GM18861 (cell line): ENCODE results near the gene ROBO1.

Experiments
- ATAC-seq: cut with Tn5 transposase; IDR thresholded peaks from one replicate; pipeline ENCODE4 v1.9.1; 2021; ENCODE audit not compliant: unreplicated experiment

ROBO1 gene

DNA sequence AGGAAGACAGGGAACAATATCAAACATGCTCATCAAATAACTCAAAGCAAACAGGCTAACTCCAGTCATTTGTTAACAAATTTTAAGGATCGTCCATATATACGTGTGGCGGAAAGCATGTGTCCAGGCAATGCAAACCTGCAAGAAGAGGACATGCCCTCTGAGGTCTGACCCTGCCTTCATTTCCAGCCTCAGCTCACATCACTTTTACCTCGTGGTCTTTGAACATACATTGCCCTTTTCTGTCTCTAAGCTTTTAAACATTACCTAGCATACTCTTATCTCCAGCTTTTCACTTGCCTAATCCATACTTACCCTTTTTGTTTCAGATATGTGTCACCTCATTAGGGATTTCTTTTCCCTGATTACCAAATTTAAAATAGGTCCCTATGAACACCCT lies 944.4 kb downstream of the ROBO1 start:
- no peak for ATAC-seq

DNA sequence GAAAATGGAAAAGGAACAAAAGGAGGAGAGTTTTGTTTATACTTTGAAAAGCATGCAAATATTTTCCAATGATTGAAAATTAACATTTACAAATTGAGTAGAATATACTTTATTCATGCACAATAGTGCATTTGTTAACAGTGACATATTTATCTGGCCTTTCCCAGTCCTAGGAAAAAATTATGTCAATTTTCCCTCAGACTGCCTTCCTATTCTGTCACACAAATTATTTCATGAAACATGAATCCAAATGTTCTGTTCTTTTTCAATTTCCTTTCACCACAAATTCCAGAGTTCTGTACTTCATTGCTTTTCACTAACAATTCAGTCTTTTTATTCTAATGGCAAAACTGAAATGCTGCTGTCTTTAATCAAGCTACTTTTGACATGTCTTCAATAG lies 945.1 kb downstream of the ROBO1 start:
- ATAC-seq: no peak

DNA sequence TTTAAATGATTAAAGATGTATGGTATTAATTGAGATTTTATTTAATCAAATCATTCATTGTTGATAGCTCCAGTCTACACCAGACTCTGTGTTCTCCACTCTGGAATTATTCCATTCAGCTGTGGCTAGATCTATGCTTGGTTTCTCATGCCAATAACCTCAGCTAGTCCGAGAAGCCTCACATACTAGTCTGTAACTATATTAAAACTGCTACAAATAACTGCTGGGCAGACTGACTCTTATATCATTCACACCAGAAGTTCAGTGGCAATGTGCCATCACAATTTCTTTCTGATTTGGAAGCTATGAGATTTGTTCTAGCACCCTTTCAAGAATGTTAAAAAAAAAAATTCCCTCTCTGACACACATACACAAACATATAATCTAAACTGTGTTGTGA lies 947.3 kb downstream of the ROBO1 start:
- no peak for ATAC-seq

DNA sequence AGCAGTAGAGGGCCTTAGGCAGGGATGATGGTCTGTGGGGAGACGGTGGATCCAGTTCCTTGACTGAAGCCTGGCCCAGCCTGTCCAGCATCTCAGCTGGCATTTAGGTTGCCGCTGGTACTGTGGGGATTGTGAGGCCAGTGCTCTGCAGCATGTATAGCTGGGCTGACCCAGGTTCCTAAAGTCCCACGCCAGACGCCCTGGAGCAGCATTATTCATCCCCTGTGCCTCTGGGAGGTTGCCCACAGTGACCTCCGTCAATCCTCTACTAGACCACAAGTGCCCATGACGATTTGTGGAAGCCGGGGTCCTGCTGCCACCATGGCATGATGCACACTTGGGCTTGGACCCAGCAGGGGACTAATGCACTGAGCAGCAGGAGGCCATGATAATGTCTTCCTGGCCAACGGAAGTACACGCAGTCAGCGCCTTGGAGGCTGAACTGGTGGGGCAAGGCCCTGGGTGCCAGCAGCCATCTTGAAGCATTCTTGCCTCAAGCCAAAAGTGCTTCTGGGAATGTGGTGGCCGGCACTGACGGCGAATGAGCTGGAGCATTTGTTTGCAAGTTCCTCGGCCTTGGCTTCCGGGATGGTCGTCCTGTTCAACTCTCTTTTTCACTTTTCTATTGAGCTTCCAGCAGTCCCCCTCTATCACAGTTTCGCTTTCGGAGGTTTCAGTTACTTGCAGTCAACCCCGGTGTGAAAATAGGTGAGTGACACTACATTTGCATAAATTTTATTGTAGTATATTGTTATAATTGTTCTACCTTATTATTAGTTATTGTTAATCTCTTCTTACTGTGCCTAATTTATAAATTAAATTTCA lies 949.4 kb downstream of the ROBO1 start:
- no peak for ATAC-seq

DNA sequence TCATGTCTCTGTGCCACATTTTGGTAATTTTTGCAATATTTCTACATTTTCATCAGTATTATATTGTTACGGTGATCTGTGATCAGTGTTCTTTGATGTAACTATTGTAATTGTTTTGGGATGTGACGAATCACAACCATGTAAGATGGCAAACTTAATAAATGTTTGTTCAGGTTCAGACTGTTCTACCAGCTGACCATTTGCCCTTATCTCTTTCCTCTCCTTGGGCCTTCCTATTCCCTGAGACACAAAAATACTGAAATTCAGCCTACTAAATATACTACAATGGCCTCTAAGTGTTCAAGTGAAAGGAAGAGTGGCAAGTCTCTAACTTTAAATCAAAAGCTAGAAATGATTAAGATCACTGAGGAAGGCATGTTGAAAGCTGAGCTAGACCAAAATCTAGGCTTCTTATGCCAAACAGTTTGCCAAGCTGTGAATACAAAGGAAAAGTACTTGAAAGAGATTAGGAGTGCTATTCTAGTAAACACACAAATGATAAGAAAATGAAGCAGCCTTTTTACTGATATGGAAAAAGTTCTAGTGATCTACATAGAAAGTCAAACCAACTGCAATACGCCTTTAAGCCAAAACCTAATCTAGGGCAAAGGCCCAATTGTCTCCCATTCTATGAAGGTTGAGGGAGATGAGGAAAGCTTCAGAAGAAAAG lies 952.8 kb downstream of the ROBO1 start:
- no peak for ATAC-seq

DNA sequence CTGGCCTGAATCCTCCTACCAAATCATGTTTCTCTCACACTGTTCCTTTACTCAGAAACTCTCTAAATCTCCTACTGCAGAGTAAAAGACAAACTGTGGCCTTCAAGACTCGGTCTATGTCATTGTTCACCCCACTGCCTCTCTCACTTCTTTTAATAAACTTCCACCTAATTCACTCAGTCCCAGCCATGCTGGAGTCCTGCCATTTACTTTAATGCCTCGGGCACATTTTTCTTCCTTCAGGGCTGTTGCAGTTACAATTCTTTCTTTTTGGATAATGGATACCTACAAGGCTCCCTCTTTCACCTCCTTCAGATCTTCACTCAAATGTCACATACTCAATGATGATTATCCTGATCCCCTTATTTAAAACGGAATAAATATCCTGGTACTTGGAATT lies 955.6 kb downstream of the ROBO1 start:
- no peak for ATAC-seq

DNA sequence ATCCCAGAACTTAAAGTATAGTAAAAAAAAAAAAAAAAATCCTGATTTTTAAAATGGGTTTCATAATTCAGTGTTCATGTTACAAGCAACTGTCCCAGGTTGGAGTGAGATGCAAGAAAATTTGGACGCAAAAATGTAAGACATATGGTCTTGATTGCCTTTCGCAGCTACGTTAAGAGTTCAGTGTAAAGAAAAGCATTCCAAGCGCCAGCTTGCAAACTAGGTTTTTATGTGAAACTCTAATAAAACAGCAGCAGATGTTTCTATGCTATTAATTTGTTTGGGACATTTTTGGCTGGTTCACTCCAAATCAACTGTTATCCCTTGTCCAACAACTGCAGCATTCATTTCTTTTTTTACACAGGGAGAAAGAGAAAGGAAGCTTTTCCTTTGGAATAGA lies 957.8 kb downstream of the ROBO1 start:
- ATAC-seq: no peak

DNA sequence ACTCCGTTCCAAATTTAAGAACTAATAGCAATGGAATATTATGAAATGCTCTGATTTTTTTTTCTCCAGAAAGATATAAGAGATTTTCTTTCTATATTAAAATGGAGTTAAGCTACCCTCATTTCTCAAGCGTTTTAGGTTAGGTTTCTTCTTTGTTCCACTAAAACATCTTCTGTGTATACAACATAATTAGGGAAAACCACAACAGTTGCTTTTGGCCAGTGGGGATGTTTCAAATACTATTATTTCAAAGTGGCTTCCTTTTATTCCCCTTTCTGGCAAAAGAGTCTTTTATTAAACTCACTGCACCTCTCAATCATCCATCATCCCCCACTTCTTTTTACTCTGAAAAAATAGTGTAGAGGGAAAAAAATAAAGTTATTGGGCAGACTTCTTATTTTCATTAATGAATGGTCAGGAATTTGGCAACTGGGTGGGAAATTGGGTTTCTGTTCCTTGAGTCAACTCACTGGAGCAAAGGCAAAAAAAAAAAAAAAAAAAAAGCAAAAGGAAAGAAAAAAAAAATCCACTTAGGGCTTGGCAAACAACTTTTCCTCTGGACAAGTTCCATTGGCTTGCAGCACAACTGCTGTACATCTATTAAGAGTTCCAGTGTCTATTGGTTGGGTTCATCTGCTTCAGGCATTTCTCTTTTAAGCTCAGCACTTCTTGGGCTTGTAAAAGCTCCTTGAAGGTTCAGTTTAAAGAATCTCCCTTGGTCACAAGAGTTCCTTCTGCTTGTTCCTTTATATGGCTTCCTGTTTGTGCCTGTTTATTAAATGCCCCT lies 963.4 kb downstream of the ROBO1 start:
- no peak for ATAC-seq

DNA sequence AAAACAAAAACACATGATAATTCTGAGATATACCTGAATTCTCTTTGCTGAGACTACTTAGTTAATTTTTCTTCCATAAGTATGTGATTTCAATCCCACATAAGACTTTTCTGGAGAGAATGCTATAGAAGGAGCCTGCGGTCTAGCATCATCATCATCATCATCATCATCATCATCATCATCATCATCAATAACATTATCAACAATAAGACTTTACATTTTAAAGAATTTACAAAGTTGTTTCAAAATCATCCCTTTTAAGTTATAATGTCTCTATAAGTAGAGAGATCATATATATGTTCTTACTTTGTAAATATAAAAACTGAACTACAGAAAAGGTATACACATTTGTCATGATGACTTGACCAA lies 965.3 kb downstream of the ROBO1 start:
- ATAC-seq: no peak

DNA sequence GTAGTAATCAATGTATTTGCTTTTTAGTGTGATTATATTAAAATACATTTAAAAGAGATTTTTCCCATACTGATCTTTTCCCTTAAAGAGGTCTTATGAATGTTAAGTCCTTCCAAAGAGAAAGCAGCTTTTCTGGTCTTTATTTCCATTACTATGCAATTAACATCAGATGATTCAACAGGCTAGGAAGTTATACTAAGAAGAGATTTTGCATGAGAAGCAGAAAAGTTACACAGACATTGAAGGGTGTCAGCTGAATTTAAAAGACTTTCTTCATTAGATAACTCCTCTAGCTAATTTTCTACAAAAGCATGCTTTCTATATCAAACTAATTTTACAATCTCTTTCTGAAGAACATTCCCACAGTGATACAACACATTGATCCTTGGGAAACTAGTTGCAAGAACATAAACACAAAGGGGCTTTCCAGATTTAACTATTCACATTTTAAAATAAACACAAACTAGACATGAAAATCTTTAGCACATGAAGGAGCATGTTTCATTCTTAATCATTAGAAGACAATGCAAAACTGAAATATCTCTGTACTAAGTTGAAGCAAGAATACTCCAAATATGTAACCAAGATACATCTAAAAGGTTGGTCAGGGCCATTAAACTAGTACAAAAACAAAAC lies 965.8 kb downstream of the ROBO1 start:
- no peak for ATAC-seq

DNA sequence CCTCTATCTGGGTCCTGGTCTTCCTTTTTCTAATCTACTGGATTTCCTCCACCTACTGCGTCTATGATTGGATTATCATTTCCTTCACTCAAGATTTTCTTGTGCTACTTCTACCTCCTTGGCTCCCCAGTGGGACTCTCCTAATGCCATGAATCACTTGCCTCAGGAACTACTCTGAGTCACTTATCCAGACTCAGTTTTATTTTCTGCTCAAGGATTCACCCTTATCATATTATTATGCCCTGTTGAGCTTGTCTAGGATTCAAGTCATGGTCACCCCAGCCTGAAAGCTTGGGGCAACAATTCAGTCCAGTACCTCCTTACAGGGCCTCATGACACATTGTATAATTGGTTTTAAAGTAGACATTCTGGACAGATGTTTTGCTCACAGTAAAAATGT lies 968.1 kb downstream of the ROBO1 start:
- no peak for ATAC-seq

DNA sequence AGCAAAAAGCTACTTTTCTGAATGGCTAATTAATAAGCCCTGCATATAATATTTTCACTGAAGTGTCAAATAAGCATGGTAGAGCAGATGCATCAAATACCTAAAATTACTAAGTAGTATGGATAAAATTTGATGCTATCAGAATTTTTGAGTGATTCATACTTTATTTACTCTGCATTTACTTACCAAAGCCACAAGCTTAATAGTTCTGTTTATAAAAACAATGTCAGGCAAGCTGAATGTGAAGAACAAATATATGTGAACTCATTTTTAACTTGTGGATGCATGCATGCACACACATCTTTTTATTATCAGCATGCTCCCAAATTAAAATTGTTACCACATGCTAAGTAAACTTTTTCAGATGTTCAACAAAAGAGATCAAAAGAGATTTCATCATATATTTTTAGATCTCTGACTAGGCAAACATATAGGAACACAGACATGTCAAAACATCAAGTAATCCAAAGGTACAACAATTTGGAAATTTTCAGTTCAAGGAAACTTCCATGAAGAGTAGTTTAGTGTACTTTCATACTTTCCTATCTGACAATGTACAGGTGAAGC lies 969.4 kb downstream of the ROBO1 start:
- ATAC-seq: no peak

DNA sequence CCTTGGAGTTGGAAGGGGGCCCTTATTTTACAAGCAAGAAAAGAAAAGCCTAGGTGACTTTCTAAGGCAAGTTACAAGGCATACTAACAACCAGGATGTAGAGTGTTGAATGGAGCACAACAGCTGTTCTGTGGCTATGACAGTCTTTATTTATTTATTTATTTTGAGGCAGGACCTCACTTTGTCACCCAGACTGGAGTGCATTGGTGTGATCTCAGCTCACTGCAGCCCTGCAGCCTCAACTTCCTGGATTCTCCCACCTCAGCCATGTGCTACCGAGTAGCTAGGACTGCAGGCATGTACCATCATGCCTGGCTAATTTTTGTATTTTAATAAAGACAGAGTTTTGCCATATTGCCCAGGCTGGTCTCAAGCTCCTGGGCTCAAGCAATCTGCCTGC lies 973.4 kb downstream of the ROBO1 start:
- ATAC-seq: no peak

DNA sequence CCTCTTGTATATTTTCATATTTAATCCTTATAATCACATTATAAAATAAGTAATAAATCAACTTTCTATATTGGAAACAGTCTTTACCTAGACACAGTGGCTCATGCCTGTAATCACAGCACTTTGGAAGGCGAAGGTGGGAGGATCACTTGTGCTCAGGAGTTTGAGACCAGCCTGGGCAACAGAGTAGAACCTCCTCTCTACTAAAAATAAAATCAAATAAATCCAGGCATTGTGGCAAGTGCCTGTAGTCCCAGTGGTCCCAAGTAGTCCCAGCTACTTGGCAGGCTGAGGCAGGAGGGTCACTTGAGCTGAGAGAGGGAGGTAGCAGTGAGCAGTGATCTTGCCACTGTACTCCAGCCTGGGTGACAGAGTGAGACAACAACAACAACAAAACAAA lies 975.1 kb downstream of the ROBO1 start:
- ATAC-seq: no peak

DNA sequence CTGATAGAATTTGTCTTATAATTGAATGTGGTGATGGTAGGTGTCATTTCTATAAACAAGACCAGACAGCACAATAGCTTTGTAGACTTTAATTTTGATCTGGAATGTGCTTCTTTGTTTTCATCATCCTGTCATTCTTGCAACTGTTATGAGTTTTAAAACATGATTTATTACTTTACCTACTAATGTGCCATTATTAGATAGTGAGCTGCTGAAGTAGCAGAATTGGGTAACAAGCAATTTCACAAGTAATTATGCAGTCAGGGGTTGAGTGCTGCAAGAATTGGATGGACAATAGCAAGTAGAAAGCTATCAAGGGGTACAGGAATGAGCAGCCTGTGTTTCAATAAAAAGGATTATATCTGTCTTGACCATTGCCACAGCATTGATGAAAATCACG lies 975.6 kb downstream of the ROBO1 start:
- ATAC-seq: no peak

DNA sequence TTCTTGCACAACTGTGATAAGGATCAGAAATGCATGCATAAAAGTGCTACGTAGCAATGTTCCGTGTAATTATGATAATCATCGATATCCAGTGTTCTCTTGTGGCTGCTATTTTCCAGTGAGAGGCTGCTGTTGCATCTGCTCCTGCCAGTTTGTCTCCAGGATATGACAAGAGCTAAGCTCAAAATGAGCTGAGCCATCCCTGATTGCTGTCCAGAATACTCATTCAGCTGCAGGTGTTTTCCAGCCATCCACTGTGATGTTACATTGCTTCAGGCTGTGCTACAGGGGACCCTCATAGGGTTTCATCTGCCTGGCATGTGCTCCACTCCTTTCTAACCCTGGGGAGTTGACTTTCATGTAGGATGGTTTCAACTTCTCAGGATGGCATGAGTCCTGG lies 976.0 kb downstream of the ROBO1 start:
- no peak for ATAC-seq

DNA sequence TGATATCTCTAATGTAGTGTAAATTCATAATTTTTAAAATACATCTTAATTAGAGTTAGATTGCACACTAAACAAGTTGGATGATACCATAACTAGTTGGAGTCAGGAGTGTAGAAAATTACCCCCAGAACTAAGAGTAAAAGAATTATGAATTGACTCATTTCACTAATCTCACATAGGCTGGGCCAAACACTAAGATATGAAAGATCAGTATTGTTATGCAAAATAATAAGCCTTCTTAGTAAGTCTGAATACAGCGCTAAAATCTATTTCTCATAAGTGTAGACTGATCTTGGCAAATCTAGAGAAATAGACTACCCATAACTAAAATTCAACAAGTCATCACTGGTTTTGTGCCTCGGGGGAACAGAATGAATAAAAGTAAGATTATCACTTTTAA lies 979.0 kb downstream of the ROBO1 start:
- no peak for ATAC-seq

DNA sequence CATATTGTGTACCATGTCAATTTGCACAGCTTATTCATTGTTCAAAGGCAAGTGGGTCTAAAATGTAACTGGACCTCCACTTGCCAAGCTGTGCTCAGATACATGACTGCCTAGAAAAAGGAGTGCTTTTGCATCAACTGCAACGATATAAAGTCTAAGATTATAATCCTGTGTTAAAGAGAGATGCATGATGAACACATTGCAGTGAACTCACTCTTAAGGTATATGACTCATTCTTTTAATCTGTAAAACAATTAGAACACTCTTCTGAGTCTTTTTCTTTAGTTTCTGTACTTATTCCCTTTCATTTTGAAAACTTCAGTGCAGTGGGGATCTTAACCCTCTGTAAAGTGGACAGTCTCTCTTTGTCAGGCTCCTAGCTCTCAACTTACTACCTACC lies 982.8 kb downstream of the ROBO1 start:
- ATAC-seq: no peak

DNA sequence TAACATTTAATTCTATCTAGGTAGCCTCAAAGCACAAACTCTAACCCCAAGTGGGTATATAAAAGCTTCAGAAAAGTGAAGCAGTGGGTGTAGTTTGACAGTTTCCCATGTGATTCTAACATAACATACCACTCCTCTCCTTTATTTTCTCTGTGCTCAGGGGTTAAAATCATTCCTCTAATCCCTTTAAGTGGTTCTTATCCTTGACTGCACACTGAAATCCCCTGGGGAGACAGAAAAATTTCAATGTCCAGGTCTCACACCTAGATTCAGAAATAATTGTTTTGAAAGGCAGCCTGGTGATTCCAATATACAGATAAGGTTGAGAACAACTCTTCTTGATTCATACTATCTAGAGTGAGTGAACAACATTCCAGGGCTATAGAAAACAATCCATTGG lies 986.4 kb downstream of the ROBO1 start:
- ATAC-seq: no peak

DNA sequence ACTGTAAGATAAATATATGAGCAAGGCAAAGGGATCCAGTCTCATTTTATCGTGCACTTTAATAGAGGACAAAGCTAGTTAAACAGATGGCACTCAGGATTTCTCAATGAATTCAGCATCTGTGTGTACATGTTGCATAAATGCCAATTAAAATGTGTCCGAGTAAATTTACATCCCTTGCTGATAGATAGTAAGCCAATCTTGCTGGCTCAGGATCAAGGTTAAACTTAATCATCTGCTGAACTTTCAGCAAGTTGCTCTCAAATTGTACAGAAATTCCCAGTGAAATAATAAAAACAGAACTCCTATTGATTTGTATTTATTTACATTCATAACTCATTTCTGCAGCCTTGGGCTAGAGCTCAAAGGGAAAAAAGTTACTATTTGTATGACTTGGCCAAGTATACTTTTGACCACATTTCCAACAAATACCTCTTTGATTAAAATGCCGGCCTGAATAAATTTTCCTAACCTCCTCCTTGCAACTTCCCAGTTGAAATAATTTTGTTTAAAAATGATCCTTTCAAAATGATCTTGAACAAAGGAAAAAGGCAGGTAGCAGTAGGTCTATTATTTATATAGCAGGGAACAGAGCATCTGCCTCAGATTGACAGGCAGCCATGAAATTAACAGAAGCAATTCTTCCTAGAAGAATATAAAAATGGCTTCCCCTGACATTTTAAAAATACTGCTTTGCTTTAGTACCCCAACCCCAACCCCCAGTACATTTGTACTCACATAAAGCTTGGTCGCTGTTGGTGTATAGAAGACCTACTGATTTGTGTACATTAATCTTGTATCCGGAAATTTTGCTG lies 1001.9 kb downstream of the ROBO1 start:
- no peak for ATAC-seq
